Astrocyte of the spinal cord (primary cell): ENCODE results near the gene DDN.

Experiments
- DNase-seq: peaks from one replicate; pipeline ENCODE4 v3.0.0; 2011; ENCODE audit warnings: low read depth, low spot score
- H3K4me3 ChIP-seq: 2 replicates; pipeline ENCODE4 v1.5.1; 2011; ENCODE audit warnings: low read depth, mild to moderate bottlenecking, low read length, moderate library complexity
- in situ Hi-C: cut with HindIII; loops from 2 replicates; pipeline ENCODE4 v1.10.0; 2017; ENCODE audit warnings: low sequenced_read_pairs
- TF ChIP-seq, protein P1 (sequence below): IDR thresholded peaks from 2 replicates; pipeline ENCODE4 v1.5.1; 2012; ENCODE audit warnings: low read depth, mild to moderate bottlenecking, low read length, inconsistent platforms

DDN gene

DNA sequence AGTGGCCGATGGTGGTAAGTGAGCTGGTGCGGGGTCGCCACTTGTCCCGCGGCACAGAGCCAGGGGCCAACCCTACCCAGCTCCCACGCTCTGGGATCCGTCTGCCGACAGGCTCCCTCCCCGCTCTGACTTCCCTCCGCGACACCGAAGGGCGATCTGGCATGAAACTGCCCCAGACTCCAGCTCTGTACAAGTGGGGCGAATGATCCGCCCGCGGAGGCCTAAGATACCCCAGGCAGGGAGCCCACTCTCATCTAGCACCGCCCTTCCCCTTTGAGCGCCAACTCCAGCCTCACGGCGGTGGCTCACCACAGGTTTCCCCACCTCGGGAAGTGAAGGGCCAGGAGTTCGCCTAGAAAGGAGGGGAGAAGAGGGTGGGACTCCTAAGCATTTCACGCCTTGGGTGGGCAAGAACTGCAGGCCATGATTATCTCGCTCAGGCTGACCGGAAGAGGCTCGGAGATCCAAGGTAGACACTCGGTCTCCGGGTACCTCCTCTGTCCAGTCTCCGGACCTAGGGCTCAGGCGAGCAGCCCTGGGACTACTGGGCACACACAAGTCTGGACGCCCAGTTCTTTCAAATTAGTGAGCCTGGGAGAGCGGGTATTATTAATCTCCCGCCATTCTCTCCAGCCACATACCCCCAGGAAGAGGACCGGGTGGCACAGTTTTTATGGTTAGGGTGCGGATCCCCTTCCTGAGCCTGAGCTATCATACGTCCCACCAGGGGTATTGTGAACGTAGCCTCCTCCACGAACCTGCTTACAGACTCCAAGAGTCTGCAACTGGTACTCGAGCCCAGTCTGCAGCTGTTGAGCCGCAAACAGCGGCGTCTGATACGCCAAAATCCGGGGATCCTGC, 20.2 kb downstream of the DDN start:
- in situ Hi-C loops: no loop called here
- no peak for DNase-seq
- TF ChIP-seq, protein P1, sequence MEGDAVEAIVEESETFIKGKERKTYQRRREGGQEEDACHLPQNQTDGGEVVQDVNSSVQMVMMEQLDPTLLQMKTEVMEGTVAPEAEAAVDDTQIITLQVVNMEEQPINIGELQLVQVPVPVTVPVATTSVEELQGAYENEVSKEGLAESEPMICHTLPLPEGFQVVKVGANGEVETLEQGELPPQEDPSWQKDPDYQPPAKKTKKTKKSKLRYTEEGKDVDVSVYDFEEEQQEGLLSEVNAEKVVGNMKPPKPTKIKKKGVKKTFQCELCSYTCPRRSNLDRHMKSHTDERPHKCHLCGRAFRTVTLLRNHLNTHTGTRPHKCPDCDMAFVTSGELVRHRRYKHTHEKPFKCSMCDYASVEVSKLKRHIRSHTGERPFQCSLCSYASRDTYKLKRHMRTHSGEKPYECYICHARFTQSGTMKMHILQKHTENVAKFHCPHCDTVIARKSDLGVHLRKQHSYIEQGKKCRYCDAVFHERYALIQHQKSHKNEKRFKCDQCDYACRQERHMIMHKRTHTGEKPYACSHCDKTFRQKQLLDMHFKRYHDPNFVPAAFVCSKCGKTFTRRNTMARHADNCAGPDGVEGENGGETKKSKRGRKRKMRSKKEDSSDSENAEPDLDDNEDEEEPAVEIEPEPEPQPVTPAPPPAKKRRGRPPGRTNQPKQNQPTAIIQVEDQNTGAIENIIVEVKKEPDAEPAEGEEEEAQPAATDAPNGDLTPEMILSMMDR: no peak
- no peak overlapping the region for H3K4me3 ChIP-seq

DNA sequence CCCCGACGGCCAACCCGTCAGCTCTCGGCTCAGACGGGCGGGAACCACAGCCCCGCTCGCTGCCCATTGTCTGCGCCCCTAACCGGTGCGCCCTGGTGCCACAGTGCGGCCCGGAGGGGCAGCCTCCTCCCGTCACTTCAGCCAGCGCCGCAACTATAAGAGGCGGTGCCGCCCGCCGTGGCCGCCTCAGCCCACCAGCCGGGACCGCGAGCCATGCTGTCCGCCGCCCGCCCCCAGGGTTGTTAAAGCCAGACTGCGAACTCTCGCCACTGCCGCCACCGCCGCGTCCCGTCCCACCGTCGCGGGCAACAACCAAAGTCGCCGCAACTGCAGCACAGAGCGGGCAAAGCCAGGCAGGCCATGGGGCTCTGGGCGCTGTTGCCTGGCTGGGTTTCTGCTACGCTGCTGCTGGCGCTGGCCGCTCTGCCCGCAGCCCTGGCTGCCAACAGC, 20.9 kb downstream of the DDN start, which contains the start of gene WNT1:
TSS of gene WNT1 (plus strand) at position 32 of the 450 bp plus-strand sequence. CDS start at position 361, 329 bp downstream.
- in situ Hi-C loops: no loop called here
- TF ChIP-seq, protein P1: no peak
- H3K4me3 ChIP-seq: no peak within 1 kb of the TSS
- no peak for DNase-seq

DNA sequence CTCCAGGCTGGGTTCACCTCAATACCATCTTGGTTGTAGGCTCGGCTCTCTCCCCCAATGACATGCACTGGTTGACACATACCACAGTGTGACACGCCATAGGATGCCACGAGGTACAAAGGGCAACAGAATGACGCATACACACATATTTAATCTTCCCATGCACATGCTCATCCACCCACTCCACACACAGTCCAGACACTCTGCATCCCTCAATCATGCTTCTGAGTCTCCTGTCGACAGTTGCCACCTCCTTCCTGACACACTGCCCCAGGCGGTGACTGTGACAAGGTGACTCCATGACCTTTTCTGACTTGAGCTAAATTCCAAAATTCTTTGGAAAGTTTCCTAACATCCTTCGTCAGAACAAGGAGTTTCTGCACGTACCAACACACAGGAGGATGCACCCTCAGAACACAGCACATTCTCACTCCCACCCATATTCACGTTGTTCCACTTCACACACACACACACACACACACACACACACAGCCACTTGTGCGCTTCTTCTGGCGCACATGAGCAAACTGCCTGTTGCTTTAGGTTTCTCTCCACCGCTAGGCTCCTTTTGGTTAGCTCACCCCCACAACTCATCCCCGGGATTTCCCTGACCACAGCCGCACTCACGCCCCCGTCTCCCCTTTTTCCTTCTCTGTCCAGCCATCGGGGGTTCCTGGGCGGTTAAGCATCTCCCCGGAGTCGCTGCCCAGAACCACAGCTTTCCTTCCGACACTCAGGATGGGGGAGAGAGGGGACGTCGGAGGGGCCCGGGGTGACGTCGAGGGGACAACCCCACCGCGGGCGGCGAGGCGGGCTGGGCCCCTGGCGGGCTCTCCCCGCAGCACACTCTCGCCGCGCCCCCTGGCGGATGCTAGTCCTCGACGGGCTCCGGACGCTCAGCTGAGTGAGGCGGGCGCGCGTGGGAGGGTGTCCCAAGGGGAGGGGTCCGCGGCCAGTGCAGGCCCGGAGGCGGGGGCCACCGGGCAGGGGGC, 21.6 kb downstream of the DDN start:
- no peak for DNase-seq
- no peak overlapping the region for H3K4me3 ChIP-seq
- in situ Hi-C loops: no loop called here
- TF ChIP-seq, protein P1: peak; percentile 65

DNA sequence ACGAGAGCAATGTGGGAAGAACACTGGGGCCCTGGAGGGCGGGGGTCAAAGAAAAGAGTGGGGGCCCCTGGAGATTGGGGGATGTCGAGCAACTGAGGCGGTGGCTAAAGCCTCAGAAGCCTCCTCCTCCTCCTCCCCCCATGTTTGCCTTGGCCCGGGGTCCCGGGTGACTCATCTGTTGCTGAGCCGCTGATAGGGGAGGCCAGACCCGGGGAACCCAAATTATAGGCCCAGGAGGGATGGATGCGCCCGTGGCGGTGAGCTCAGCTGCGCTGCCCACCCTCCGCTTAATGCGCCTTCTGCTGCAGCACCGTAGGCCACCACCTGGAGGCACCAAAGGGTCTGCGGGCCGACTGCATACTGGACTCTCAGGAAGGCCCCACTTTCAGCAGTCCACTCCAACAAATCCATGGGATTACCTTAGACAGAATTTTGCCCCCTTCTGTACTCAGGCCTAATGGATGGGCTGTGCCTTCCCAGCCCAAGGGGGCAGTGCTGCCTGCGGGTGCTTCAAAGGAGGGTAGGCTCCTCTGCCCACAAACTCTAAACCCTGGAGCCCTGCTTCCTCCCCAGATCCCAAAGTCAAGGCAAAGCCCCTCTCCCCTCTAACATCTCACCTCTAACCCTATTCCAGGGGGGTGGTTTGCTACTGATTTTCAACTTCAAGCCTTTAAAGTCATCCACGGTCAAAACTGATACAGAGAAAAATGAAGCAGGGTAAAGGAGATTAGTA, 25.1 kb downstream of the DDN start:
- in situ Hi-C loops: no loop called here
- H3K4me3 ChIP-seq: no peak overlapping the region
- DNase-seq: peak; percentile 42
- TF ChIP-seq, protein P1: peak; percentile 74

DNA sequence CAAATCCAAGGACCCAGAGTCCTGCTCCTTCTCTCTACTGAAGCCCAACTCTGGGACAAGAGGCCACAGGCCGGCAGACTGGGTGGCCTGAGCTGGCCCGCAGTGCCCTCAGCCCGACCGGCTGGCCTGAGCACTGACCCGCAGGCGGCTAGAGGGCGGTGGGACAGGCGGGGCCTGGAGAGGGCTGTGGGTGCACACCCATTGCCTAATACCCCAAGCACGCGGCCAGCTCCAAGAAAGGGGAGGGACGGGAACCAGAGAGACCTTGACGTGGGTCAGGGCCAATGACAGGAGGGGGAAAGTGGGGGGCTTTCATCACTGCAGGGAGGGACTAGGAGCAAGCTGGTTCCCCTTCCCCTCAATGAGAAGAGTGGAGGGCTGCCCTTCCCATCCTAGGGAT, 25.6 kb downstream of the DDN start:
- H3K4me3 ChIP-seq: no peak overlapping the region
- in situ Hi-C loops: no loop called here
- TF ChIP-seq, protein P1: no peak
- DNase-seq: no peak
